GM08714 (cell line): Measurements from ENCODE around the gene KCNJ13.

Experiments used
- H3K4me3 ChIP-seq: fragments of 200-500 bp; sonication (Bioruptor generic); 2 replicates; pipeline ENCODE4 v1.5.1; 2014; ENCODE audit warnings: mild to moderate bottlenecking, low read length, inconsistent platforms
- ZNF274 ChIP-seq: IDR thresholded peaks from 2 replicates; pipeline ENCODE4 v1.6.1; 2012; ENCODE audit warnings: mild to moderate bottlenecking, low read depth, low read length

Gene KCNJ13

GRCh38 chr2:232776435-232776834 is at the start of gene KCNJ13:
KCNJ13 (minus strand) TSS chr2:232776565; CDS start chr2:232771362, 5,203 bp downstream.
- H3K4me3 ChIP-seq = no peak within 1 kb of the TSS
- no peak for TF ChIP-seq ZNF274

GRCh38 chr2:232817756-232818155 is 41.4 kb upstream of the KCNJ13 start:
- no peak overlapping the region for H3K4me3 ChIP-seq
- TF ChIP-seq ZNF274 = no peak

GRCh38 chr2:232816657-232817056 is 40.3 kb upstream of the KCNJ13 start:
- no peak for TF ChIP-seq ZNF274
- no peak overlapping the region for H3K4me3 ChIP-seq

GRCh38 chr2:232815569-232815968 is 39.2 kb upstream of the KCNJ13 start:
- TF ChIP-seq ZNF274 = no peak
- H3K4me3 ChIP-seq = no peak overlapping the region

GRCh38 chr2:232810444-232810843 is 34.1 kb upstream of the KCNJ13 start:
- TF ChIP-seq ZNF274 = no peak
- no peak overlapping the region for H3K4me3 ChIP-seq

- H3K4me3 ChIP-seq = no peak overlapping the region
- TF ChIP-seq ZNF274 = no peak
Observed at GRCh38 chr2:232809349-232810124, 33.2 kb upstream of the KCNJ13 start.

GRCh38 chr2:232802091-232802490 is 25.7 kb upstream of the KCNJ13 start:
- no peak overlapping the region for H3K4me3 ChIP-seq
- TF ChIP-seq ZNF274 = no peak

GRCh38 chr2:232800166-232800565 is 23.8 kb upstream of the KCNJ13 start:
- H3K4me3 ChIP-seq = no peak overlapping the region
- no peak for TF ChIP-seq ZNF274

- H3K4me3 ChIP-seq = no peak overlapping the region
- no peak for TF ChIP-seq ZNF274
Observed at GRCh38 chr2:232798187-232798586, 21.8 kb upstream of the KCNJ13 start.

- TF ChIP-seq ZNF274 = no peak
Observed at GRCh38 chr2:232795920-232796319, 19.6 kb upstream of the KCNJ13 start.

GRCh38 chr2:232794981-232795380 is 18.6 kb upstream of the KCNJ13 start:
- TF ChIP-seq ZNF274 = no peak
- no peak overlapping the region for H3K4me3 ChIP-seq

More at GRCh38 chr2:232795920-232796319, 19.6 kb upstream of the KCNJ13 start:
- no peak overlapping the region for H3K4me3 ChIP-seq

GRCh38 chr2:232793271-232793670 is 16.9 kb upstream of the KCNJ13 start:
- TF ChIP-seq ZNF274 = no peak

GRCh38 chr2:232791518-232791917 is 15.2 kb upstream of the KCNJ13 start:
- no peak overlapping the region for H3K4me3 ChIP-seq
- TF ChIP-seq ZNF274 = no peak

More at GRCh38 chr2:232793271-232793670, 16.9 kb upstream of the KCNJ13 start:
- H3K4me3 ChIP-seq = no peak overlapping the region

GRCh38 chr2:232789082-232789481 is 12.7 kb upstream of the KCNJ13 start:
- no peak for TF ChIP-seq ZNF274
- no peak overlapping the region for H3K4me3 ChIP-seq

- H3K4me3 ChIP-seq = no peak overlapping the region
- no peak for TF ChIP-seq ZNF274
Observed at GRCh38 chr2:232787806-232788205, 11.4 kb upstream of the KCNJ13 start.

GRCh38 chr2:232783278-232783677 is 6.9 kb upstream of the KCNJ13 start:
- H3K4me3 ChIP-seq = no peak overlapping the region
- TF ChIP-seq ZNF274 = no peak

GRCh38 chr2:232781765-232782164 is 5.4 kb upstream of the KCNJ13 start:
- H3K4me3 ChIP-seq = no peak overlapping the region
- TF ChIP-seq ZNF274 = no peak
